ENCODE results near the gene DYNC2LI1.

DNA sequence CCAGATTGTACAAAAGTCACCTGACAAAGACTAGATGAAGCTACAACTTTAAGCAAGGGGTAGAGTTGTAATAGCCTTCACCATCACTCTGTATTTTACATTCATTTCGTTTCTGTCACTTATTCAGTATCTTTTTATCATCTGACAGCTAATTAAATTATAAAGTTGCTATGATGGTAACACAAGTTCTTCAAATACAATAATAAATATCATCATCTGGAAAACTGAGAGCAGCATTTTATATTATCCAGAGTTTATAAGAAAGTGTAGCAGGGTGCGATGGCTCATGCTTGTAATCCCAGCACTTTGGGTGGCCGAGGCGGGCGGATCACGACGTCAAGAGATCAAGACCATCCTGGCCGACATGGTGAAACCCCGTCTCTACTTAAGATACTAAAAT is 21.1 kb downstream of the DYNC2LI1 start:
- TF ChIP-seq, protein P1, sequence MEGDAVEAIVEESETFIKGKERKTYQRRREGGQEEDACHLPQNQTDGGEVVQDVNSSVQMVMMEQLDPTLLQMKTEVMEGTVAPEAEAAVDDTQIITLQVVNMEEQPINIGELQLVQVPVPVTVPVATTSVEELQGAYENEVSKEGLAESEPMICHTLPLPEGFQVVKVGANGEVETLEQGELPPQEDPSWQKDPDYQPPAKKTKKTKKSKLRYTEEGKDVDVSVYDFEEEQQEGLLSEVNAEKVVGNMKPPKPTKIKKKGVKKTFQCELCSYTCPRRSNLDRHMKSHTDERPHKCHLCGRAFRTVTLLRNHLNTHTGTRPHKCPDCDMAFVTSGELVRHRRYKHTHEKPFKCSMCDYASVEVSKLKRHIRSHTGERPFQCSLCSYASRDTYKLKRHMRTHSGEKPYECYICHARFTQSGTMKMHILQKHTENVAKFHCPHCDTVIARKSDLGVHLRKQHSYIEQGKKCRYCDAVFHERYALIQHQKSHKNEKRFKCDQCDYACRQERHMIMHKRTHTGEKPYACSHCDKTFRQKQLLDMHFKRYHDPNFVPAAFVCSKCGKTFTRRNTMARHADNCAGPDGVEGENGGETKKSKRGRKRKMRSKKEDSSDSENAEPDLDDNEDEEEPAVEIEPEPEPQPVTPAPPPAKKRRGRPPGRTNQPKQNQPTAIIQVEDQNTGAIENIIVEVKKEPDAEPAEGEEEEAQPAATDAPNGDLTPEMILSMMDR (conservative IDR thresholded peaks at IDR 0.05; ENCODE audit: low read length) = no peak
- TF ChIP-seq EZH2phosphoT487 (IDR thresholded peaks at IDR 0.05; ENCODE audit: borderline replicate concordance) = no peak
